ENCODE data around the gene ZNF138. TPM values are rescaled to one million over a fixed set of nuclear protein-coding genes. Genes with fewer than 3 reads are reported as not detected.

ZNF138 gene
- polyA plus RNA-seq: 2.9 to 6.3 TPM (median 5.2 TPM) in 3 replicates
- polyA plus RNA-seq (2011; ENCODE audit: low read depth): 9.5 TPM
- polyA plus RNA-seq (2011; cell fraction: cytosol; rRNA removed): 3.0 and 4.7 TPM in 2 replicates
- 14.0 and 14.1 TPM in 2 replicates for polyA plus RNA-seq (2011; cell fraction: nucleus; rRNA removed)
- polyA plus RNA-seq (2012; ENCODE audit: low replicate concordance): 3.2 and 5.9 TPM in 2 replicates
- polyA minus RNA-seq: 2.5 to 10.9 TPM in 2 of 3 replicates, not detected in the other
- polyA minus RNA-seq (2011; cell fraction: cytosol; rRNA and poly(A)+ RNA removed): not detected
- 4.0 and 12.6 TPM in 2 replicates for polyA minus RNA-seq (2011; cell fraction: nucleus; rRNA and poly(A)+ RNA removed)

DNA sequence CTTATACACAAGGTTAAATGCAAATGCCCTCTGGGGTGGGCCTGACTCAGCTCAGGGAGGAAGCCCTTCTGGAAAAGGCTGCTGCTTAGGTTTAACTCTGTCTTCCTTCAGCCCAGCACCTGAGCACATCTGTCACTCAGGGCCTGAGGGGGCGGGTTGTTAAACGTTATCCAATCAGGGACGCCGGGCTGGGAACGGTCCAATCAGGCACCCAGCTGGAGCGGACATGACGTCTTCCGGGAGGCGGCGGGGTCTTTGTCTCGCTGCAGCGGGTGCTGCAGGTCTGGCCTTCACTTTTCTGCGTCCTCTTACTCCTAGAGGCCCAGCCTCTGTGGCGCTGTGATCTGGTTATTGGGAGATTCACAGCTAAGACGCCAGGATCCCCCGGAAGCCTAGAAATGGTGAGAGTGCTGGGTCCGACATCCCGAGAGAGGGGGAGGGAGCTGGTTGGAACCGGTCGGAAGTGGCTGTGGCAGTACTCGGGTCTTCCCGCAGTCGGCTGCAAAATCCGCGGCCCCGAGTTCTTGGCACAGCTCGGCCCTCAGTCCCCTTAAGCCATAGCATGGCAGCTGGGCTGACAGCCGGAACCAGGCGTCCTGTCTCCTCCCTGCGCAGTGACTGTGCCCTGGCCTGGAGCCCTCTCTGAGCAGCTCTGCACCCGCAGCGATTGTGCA is at the start of gene ZNF138:
Gene ZNF138 (plus strand): TSS at position 258 of the 674 bp plus-strand sequence. CDS start 141 bp downstream, at position 399.
- TF ChIP-seq EZH2 (IDR thresholded peaks at IDR 0.05; ENCODE audit: low read length): no peak
- TF ChIP-seq, protein P1, sequence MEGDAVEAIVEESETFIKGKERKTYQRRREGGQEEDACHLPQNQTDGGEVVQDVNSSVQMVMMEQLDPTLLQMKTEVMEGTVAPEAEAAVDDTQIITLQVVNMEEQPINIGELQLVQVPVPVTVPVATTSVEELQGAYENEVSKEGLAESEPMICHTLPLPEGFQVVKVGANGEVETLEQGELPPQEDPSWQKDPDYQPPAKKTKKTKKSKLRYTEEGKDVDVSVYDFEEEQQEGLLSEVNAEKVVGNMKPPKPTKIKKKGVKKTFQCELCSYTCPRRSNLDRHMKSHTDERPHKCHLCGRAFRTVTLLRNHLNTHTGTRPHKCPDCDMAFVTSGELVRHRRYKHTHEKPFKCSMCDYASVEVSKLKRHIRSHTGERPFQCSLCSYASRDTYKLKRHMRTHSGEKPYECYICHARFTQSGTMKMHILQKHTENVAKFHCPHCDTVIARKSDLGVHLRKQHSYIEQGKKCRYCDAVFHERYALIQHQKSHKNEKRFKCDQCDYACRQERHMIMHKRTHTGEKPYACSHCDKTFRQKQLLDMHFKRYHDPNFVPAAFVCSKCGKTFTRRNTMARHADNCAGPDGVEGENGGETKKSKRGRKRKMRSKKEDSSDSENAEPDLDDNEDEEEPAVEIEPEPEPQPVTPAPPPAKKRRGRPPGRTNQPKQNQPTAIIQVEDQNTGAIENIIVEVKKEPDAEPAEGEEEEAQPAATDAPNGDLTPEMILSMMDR (optimal IDR thresholded peaks at IDR 0.05 in 1 of 3, IDR thresholded peaks at IDR 0.05 in 1 of 3, conservative IDR thresholded peaks at IDR 0.05 in 1 of 3; ENCODE audit: extremely low read depth in 1 of 3, insufficient read depth in 2 of 3, low read length in 3 of 3): no peak
- Histone ChIP-seq H3K4me2 (ENCODE audit: control insufficient read depth, extremely low read depth, insufficient read depth, low read depth, low read length) (peak within 1 kb of the TSS; percentile 82), H4K20me1 (ENCODE audit: control insufficient read depth, extremely low read depth, insufficient read depth, low read length) (no peaks in the 10 kb centered on the region), H3K9ac (ENCODE audit: control insufficient read depth, extremely low read depth, insufficient read depth, low read length) (peak within 1 kb of the TSS; percentile 77), H3K4me1 (ENCODE audit: control insufficient read depth, extremely low read depth, insufficient read depth, low read length) (peaks cover 11% of the 10 kb centered on the region), H3K27me3 (ENCODE audit: control insufficient read depth, extremely low read depth, insufficient read depth, low read length) (no peaks in the 10 kb centered on the region), H3K79me2 (ENCODE audit: control insufficient read depth, insufficient read depth, low read length) (peaks cover 33% of the 10 kb centered on the region), H3K27ac (ENCODE audit: control insufficient read depth, insufficient read depth, low read length) (peak within 1 kb of the TSS; percentile 71), H3K9me3 (ENCODE audit: control insufficient read depth, low read depth, low read length) (no peaks in the 10 kb centered on the region), H3K4me3 (ENCODE audit: control insufficient read depth in 2 of 3, extremely low read depth in 1 of 3, insufficient read depth in 2 of 3, low read depth in 1 of 3, low read length in 3 of 3) (peak within 1 kb of the TSS; percentile 66 to 82 (median 69)), H3K36me3 (ENCODE audit: control insufficient read depth in 2 of 2, extremely low read depth in 1 of 2, insufficient read depth in 2 of 2, low read length in 2 of 2) (peaks cover 0 to 1% of the 10 kb centered on the region in 2 experiments), H2AFZ (ENCODE audit: control insufficient read depth, low read length) (peak within 1 kb of the TSS; percentile 82), H3K9me1 (ENCODE audit: control insufficient read depth, extremely low read depth, insufficient read depth, low read length) (no peaks in the 10 kb centered on the region)
- dilution Hi-C loops (cut with MboI; ENCODE audit: extremely low pct_ligation_motif_present, low sequenced_read_pairs): no loop called here
- FAIRE-seq (peak; percentile 91), DNase-seq (ENCODE audit: low read depth, low spot score) (peak; percentile 67)

DNA sequence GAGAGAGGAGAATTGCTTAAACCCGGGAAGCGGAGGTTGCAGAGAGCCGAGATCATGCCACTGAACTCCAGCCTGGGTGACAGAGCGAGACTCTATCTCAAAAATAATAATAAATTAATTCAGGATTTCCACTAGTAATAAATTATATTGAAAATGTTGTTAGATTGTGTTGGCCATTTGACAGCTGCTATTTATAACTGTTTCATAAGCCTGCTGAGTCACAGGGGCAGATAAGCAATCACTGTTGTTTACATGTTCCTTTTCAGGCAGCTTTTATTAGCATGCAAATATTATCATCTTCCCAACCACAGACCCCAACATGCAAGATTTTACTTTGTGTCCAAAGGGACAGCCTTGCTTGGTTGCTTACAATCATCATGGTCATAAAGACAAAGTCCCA is 49.5 kb upstream of the ZNF138 start:
- Histone ChIP-seq H3K79me2 (ENCODE audit: control insufficient read depth, insufficient read depth, low read length) (no peaks in the 10 kb centered on the region), H2AFZ (ENCODE audit: control insufficient read depth, low read length) (no peak overlapping the region), H3K9ac (ENCODE audit: control insufficient read depth, extremely low read depth, insufficient read depth, low read length) (no peak overlapping the region), H3K4me1 (ENCODE audit: control insufficient read depth, extremely low read depth, insufficient read depth, low read length) (no peaks in the 10 kb centered on the region), H4K20me1 (ENCODE audit: control insufficient read depth, extremely low read depth, insufficient read depth, low read length) (no peaks in the 10 kb centered on the region), H3K27me3 (ENCODE audit: control insufficient read depth, extremely low read depth, insufficient read depth, low read length) (no peaks in the 10 kb centered on the region), H3K36me3 (ENCODE audit: control insufficient read depth in 2 of 2, extremely low read depth in 1 of 2, insufficient read depth in 2 of 2, low read length in 2 of 2) (no peaks in the 10 kb centered on the region), H3K4me2 (ENCODE audit: control insufficient read depth, extremely low read depth, insufficient read depth, low read depth, low read length) (no peak overlapping the region), H3K27ac (ENCODE audit: control insufficient read depth, insufficient read depth, low read length) (no peak overlapping the region), H3K4me3 (ENCODE audit: control insufficient read depth in 2 of 3, extremely low read depth in 1 of 3, insufficient read depth in 2 of 3, low read depth in 1 of 3, low read length in 3 of 3) (no peak overlapping the region), H3K9me3 (ENCODE audit: control insufficient read depth, low read depth, low read length) (no peaks in the 10 kb centered on the region), H3K9me1 (ENCODE audit: control insufficient read depth, extremely low read depth, insufficient read depth, low read length) (no peaks in the 10 kb centered on the region)
- DNase-seq (ENCODE audit: low read depth, low spot score) (no peak), FAIRE-seq (no peak)
- dilution Hi-C loops (cut with MboI; ENCODE audit: extremely low pct_ligation_motif_present, low sequenced_read_pairs): no loop called here
- TF ChIP-seq, protein P1 (optimal IDR thresholded peaks at IDR 0.05 in 1 of 3, IDR thresholded peaks at IDR 0.05 in 1 of 3, conservative IDR thresholded peaks at IDR 0.05 in 1 of 3; ENCODE audit: extremely low read depth in 1 of 3, insufficient read depth in 2 of 3, low read length in 3 of 3): no peak
- no peak for TF ChIP-seq EZH2 (IDR thresholded peaks at IDR 0.05; ENCODE audit: low read length)

Measured in keratinocyte (primary cell).